ENCODE data around the gene PCNX2.

PCNX2 gene

DNA sequence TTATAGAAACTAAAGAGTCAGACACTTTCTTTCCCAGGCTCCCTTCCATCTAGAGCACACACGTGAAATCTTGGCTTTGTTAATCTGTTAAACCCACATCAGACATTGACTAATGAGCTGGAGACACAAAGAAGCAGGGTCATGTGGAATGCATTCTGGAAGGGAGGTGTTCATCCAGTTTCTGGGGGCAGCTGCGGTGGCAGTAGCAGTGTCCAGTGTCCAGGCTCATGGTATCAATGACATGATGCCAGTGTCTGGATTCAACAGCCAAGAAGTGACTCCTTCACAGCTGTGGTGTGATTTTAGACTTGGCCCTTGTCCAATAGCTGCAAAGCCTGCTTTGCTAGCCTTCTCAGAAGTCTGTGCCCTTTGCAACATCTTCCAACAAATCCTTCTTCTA is 249.9 kb downstream of the PCNX2 start:
- H3K4me3 ChIP-seq (ENCODE audit: low read depth, low read length): no peak overlapping the region
- DNase-seq (ENCODE audit: low read depth): peak; percentile 10

DNA sequence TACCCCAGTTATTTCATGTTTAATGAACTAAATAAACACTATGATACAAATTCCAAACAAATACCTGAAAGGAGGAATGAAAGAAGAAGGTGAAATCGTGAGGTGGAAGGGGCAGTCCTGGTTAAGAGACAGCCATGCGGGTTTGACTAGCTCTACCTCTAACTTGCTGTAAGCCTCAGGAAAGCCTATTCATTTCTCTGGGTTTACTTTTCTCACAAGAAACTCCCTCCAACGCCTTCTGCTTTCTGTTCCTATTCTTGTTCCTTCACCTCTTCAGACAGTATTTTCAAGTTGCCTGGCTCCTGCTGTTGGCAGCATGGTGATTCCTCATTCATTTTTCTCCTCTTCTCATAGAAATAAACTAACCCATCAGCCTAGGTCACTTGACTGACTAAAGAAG is 252.7 kb downstream of the PCNX2 start:
- DNase-seq (ENCODE audit: low read depth): no peak

DNA sequence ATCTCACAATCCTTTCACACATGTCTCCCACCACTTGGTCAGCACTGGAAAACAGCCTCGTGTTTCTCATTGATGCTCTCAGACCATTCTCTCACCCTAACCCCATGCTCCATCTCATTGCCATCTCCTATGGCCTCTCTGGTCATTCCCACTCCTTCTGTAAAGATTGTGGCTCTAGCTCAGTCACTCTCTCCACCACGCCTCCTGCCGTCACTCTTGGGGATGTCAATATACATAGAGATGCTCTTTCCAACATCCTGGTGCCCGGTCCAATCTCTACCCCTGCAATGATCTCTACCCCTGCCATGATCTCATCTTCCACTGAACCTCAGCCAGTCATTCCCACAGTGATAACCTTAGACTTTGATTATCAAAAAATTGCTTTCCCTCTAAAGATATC is 255.0 kb downstream of the PCNX2 start:
- DNase-seq (ENCODE audit: low read depth): no peak
- H3K4me3 ChIP-seq (ENCODE audit: low read depth, low read length): no peak overlapping the region

More for the DNA sequence above, 252.7 kb downstream of the PCNX2 start:
- H3K4me3 ChIP-seq (ENCODE audit: low read depth, low read length): no peak overlapping the region

DNA sequence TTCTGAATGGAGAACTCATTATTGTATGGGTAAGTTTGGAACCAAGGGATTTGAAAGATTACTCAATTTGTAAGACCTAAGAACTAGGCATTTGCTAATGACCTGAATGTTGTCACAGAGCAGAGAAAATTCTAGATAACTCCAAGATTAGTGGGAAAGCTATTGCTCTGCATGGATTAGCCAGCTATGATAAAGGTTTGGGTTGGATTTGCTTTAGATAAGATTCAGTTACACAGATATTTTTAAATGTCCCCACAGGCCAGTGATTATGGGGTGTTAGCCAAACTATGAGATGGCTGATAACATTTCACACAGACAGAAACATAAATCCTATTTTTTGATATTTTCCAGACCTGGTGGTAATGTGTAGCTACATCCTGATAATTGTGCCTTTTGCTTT is 256.9 kb downstream of the PCNX2 start:
- no peak for DNase-seq (ENCODE audit: low read depth)
- H3K4me3 ChIP-seq (ENCODE audit: low read depth, low read length): no peak overlapping the region

DNA sequence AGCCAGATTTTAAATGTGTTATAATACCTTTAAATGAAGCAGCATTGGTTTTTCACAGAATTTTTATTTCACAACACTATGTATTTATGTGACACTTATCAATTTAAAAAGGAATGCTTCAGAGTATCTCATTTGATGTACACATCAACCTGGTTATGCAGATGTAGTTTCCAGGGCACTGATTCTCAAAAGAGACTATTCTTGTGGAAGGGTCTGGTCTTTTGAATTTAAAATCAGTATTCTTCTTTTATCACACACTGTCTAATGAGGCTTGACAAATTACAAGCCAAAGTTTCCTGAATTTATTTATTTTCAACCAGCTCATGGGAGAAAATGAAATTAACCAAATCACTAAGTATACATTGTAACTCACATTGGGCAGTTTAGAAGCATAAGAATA is 257.7 kb downstream of the PCNX2 start:
- no peak overlapping the region for H3K4me3 ChIP-seq (ENCODE audit: low read depth, low read length)
- DNase-seq (ENCODE audit: low read depth): no peak

DNA sequence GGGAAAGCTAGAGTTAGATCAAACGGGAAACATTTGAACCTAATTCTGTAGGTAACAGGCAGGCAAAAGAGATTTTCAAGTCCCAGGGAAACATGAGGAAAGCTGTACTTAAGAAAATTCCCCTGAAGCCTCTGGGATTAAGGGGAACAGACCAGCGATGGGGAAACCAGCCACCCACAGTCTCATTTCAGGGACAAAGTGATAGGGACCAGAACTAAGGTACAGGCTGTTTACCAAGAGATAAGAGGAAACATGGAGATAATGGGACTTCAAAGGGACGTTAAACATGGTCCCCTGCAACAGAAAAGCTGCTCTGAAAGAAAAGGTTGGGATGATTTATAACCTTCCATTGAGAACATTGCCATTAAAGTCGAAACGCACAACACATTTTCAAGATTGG is 260.7 kb downstream of the PCNX2 start:
- H3K4me3 ChIP-seq (ENCODE audit: low read depth, low read length): no peak overlapping the region
- DNase-seq (ENCODE audit: low read depth): no peak

DNA sequence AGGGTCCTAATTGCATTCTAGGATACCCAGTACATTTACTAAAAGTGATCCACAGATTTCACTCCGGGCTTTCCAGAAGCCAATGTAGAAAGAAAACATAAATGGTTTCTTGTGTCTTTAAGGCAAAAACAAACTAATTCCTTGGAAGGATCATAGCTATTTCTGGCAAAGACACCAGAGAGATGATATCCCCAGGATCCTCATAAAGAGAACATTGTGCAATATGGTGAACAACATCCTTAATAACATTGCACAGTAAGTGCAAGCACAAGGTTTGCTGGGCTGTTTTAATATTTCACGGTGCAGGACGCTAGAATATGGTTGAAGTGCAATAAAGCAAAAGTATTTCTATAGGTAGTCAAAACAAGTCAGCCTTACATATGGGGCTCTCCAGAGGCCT is 262.2 kb downstream of the PCNX2 start:
- peak; percentile 69 for DNase-seq (ENCODE audit: low read depth)
- no peak overlapping the region for H3K4me3 ChIP-seq (ENCODE audit: low read depth, low read length)

DNA sequence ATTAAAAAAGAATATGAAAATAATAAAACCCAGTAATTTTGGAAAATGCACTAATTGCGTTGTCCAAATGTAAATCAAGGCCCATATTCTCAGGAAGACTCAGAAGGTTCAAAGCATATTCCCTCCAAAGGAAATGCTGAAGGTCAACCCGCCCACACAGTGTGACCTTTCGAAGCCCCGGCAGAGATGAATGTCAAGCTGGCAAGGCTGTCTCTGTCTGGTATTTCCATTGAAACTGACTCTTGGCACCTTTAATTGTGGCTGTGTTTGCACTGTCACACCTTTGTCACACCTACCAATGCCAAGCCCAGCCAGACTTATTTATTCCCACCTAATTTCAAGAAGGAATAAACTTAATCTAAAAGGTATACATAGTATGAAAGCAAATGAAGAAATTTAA is 262.6 kb downstream of the PCNX2 start:
- H3K4me3 ChIP-seq (ENCODE audit: low read depth, low read length): no peak overlapping the region
- DNase-seq (ENCODE audit: low read depth): no peak

DNA sequence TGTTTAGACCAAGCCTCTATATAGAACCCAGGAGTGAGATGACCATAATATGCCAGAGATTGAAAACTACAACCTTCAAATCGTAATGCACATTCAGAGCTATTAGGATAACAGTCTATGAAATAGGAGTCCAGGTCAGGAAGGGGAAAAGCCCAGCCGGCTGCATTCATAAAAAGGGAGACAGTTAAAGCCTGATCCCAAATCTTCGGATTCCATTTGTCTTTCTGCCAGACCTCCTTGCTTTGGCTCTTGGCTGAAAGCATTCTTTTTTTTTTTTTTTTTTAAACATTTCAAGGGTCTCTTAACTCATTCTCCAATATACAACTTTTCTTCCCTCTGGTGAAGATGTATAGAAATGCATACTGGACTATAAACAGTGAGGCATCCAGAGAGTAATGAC is 264.0 kb downstream of the PCNX2 start:
- DNase-seq (ENCODE audit: low read depth): no peak
- no peak overlapping the region for H3K4me3 ChIP-seq (ENCODE audit: low read depth, low read length)

DNA sequence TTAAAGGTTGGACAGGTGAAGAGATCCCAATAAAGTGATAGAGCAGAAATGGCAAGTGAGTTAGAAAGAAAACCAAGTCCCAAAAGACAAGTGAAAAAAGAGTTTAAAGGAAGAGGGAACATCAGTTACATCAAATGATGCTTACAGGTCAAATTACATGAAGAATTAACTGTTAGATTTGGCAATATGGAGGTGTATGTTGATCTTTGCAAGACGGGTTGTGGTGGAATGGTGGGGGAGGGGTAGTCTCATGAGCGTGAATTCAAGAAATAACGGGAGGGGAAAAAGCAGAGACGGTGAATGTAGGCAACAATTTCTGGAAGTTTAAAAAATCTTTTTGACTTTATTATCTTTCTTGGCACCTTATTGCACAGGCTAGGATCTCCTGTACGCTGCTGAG is 268.5 kb downstream of the PCNX2 start:
- H3K4me3 ChIP-seq (ENCODE audit: low read depth, low read length): no peak overlapping the region
- no peak for DNase-seq (ENCODE audit: low read depth)

DNA sequence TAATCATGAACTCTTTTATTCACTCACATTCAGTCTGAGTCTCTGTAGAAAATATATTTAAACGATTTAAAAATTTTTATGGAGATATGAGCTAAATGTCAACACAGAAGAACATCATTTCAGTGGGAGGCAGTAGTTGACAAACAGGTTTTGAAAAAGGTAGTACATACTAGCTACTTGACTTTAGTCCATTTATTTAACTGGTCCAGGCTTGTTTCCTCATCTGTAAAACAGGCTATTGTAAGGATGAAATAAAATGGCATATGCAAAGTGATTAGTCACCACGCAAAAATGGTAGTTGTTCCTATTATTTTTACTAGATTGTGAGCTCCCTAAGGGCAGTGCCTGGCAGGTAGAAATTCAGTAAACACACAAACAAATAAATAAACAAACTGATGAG is 270.0 kb downstream of the PCNX2 start:
- no peak overlapping the region for H3K4me3 ChIP-seq (ENCODE audit: low read depth, low read length)
- DNase-seq (ENCODE audit: low read depth): no peak

DNA sequence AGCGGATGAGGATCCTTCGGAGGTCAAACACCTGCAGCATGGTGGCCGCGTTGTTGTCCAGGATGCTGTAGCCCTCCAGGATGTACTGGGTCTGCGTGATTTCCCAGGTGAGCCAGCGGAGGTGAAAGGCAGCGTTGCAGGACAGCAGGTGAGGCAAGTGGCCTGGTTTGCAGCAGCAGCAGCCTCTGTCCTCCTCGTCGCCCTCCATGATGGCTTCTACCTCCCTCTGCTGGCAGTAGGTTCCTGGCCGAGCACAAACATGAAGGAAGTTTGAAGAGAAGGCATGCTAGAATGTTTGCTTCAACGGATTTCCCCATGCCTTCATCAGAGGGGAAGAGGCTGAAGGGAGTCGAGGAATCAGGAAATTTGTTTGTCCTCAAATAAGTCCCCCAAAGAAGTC is 270.4 kb downstream of the PCNX2 start:
- no peak for DNase-seq (ENCODE audit: low read depth)
- H3K4me3 ChIP-seq (ENCODE audit: low read depth, low read length): no peak overlapping the region

DNA sequence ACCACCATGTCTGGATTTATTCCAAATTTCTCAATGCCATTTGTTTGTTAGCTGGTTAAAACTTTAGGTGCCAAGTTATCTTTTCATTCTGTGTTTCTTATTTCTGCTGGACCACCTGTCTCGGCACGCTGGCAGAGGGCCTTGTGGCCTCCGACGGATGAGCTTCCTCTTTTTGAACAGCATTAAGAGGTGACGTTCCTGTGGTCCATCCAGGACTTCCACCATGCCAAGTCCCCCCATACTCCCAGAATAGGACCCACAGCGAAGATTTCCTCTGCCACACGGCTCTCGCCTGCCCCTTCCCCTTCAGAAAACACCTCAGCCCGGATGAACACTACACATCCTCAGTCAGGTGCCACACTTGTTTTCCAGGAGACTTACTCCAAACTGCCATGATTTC is 271.3 kb downstream of the PCNX2 start:
- DNase-seq (ENCODE audit: low read depth): no peak
- H3K4me3 ChIP-seq (ENCODE audit: low read depth, low read length): no peak overlapping the region

DNA sequence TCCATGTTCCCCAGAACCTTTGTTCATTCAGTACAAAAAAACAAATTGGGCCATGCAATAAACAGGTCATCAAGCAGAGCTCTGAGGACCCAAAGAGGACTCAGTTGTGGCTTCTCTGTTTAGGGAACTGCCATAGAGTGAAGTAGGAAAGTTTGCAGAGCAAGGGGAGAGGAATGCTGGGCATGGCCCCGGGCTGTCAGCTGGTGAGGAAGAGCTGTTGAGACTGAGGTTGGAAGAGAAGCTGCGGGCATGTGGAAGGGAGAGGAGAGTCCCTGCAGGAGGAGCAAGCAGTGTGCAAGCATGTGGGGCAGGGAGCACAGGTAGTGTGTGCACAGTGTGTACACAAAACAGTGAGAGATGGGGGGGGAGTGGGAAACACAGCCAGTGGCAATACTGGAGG is 273.3 kb downstream of the PCNX2 start:
- no peak for DNase-seq (ENCODE audit: low read depth)
- H3K4me3 ChIP-seq (ENCODE audit: low read depth, low read length): no peak overlapping the region

DNA sequence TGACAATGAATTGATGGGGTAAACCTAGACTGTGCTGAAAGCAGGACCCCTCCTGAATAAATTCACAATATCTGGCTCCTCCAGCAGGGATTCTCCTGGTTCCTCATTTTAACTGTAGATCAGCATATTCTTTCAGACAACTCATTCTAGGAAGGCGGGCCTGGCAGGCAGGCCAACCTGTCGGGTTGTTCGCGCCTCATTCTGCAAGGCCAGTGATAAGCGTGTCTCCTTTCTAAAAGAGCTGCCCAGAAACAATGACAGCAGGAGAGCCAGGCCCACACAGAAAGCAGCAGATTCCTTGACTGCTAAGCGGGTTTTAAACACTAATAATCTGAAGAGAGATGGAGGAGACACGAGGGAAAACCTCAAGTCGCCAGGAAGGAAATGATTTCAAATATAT is 275.1 kb downstream of the PCNX2 start:
- DNase-seq (ENCODE audit: low read depth): no peak
- no peak overlapping the region for H3K4me3 ChIP-seq (ENCODE audit: low read depth, low read length)

DNA sequence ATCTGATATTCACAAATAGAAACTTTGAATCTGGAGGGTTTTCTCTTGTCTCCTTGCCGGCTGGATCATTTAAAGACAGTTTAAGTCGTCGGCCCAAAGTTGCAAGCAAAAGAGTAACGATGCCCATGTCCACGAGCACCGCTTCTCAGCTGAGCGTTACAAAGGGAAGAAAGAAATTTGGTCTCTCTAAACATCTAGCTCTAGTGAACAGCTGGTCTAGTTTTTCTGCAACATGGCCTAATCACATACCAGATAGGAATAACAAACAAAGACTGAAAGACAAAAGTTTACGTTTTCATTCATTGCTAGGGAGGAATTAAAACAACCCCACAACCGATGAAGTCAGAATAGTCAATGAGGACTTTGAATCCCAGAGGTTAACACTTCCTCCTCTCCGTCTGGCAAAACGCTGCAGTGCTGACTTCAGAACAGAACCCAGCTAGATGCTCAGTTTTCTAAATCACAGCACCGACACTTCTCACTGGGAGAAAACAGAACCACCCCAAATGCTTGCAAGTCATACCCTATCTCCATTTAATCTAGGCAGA is 275.7 kb downstream of the PCNX2 start:
- no peak overlapping the region for H3K4me3 ChIP-seq (ENCODE audit: low read depth, low read length)
- DNase-seq (ENCODE audit: low read depth): no peak

DNA sequence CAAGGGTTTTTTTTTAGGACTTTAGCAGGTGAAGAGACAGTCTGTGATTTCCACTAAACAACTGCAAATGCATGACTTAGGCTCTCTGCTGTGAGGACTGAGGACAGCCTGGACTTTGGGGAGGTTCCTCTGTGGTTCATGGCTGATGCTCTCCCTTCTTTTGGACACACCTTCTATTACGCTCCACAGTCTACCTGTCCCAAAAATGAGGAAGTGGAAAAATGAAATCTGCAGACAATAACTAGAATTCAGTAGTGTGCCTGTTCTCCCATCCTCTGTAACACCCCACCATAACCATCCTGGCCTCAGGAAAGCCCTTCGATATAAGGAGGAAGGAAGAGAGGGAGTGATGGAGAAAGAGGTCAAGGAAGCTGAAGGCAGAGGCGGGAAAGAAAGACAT is 276.4 kb downstream of the PCNX2 start:
- DNase-seq (ENCODE audit: low read depth): no peak
- no peak overlapping the region for H3K4me3 ChIP-seq (ENCODE audit: low read depth, low read length)

DNA sequence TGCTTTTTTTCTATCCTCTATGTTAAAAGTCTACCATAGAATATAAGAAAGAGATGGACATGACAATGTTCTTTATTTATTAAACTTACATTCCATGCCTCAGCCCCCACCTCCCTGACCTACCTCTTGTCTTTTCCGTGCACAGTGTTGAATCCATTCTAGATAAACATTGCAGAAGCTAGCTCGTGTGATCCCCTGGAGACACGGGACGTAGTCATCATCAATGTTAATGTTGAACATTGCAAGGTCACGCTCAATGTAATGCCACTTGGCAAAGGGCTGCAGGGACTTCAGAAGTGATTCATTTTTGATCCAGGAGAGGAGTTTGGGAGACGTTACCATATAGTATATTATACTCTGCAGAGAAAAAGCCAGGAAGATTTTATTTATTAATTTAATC is 278.7 kb downstream of the PCNX2 start:
- no peak overlapping the region for H3K4me3 ChIP-seq (ENCODE audit: low read depth, low read length)
- DNase-seq (ENCODE audit: low read depth): peak; percentile 43

DNA sequence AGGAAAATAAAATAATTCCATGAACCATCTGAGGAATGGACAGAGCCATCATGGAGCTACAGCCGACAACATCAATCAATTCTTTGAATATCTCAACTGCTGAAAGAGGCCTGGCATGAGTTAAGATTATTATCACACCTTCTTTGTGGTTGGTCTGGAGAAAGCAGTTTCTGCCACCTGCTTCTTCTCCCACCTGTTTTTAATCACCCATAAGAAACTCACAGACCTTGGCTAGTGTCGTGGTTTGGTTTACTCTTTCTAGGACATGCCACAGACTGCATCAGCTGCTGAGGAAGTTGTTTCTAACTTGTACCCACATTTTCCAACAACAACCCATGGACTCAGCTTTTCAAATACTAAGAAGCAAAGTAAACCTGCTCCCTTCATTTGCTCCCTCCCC is 279.6 kb downstream of the PCNX2 start:
- peak; percentile 14 for DNase-seq (ENCODE audit: low read depth)
- H3K4me3 ChIP-seq (ENCODE audit: low read depth, low read length): no peak overlapping the region

DNA sequence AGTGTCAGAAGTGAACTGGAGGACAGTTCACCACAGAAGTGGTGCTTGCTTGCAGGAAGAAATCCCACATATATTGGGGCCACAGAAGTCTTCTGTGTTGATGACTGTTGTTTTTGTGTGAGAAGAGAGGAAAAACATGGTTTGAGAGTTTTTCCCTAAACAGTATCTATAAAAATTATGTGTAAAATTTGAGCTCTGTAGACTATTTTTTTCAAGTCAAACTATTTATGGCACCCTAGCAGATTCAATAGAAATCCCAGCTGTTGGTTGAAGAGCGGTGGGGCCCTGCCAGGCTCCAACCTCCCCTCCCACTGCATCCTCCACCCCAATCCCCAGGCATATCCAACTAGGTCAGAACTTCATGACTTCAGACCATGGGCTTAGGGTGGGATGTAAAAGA is 283.5 kb downstream of the PCNX2 start:
- no peak for DNase-seq (ENCODE audit: low read depth)
- no peak overlapping the region for H3K4me3 ChIP-seq (ENCODE audit: low read depth, low read length)

DNA sequence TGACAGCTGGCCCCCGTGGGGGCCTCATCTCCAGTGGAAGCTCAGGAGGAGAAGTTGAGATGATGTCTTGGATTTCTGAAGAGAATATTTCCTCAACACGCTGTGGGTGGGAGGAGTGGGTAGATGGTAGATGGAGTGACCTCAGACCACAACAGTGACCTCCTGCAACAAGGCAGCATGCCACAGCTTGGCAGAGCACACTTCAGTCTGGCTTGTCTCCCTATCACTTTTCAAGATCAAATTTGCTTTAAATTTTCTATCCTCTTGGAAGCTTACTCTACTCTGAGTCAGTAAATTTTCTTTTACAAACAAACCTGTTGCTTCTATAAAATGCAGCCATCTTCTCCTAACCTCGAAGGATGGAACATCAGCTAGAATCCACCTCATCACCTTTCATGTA is 285.4 kb downstream of the PCNX2 start:
- DNase-seq (ENCODE audit: low read depth): no peak
- no peak overlapping the region for H3K4me3 ChIP-seq (ENCODE audit: low read depth, low read length)

DNA sequence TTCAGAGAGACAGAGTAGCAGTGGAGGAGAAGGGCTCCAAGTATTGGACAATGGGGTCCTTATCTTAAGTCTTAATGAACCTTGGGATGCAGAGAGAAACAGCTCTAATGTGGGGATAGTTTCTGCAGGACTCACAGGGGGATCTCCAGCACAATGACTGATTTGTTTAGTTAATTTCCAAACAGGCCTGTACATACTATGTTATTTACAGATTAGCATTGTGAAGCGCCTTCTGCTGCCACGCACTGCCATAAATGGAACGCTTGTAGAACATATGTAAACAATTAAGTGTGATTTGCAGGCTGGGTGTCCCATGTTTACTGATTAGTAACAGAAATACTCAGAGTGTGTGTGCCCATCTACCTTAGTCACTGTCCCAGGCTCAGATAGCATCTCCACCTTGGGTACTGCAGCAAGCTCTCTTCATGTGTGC is 289.0 kb downstream of the PCNX2 start:
- no peak overlapping the region for H3K4me3 ChIP-seq (ENCODE audit: low read depth, low read length)
- no peak for DNase-seq (ENCODE audit: low read depth)
